ENCODE data around the gene MYBPC2. TPM values are rescaled to one million over a fixed set of nuclear protein-coding genes. Genes with fewer than 3 reads are reported as not detected.

The MYBPC2 gene
- total and polyA plus RNA-seq, 2 donors (not counting 3 experiments of a cell fraction or from before 2014, with no cell fraction given), result 0.03 TPM; not detected in 1

DNA sequence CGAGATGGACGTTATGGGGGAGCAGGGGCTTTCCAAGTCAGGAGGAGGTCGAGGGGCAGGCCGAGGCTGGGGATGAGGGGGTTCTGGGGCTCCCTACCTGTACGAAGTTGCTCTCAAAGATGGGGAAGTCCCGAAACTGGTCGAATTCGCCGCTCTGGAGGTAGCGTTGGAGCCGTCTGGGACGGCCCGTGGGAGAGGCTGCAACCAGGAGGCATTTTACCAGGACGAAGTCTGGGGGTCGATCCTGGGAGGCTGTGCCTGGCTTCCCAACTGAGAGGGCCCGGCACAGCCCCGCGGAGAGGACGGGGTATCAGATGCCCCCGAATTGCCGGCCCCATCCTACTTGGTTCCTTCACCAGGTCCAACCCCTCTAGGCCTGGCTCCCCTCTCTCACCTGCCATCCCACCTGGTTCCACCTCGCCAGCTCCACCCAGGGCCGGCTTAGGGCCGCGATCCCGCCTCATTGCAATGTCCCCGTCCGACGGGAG, 43.1 kb downstream of the MYBPC2 start:
- Histone ChIP-seq H3K79me2 (ENCODE audit: control insufficient read depth, insufficient read depth, low read length) (peaks cover 7% of the 10 kb centered on the region), H4K20me1 (replicated peaks; ENCODE audit: control insufficient read depth, extremely low read depth, insufficient read depth, low read length) (no peaks in the 10 kb centered on the region), H3K27ac (ENCODE audit: insufficient read depth, low read depth, low read length) (no peak overlapping the region), H3K36me3 (ENCODE audit: control insufficient read depth in 2 of 2, extremely low read depth in 1 of 2, insufficient read depth in 2 of 2, low read length in 2 of 2) (peaks cover 0 to 18% of the 10 kb centered on the region in 2 experiments), H3K9me3 (replicated peaks; ENCODE audit: control insufficient read depth, insufficient read depth, low read length) (no peaks in the 10 kb centered on the region), H3K27me3 (ENCODE audit: control insufficient read depth in 2 of 2, insufficient read depth in 2 of 2, low read length in 2 of 2) (no peaks in the 10 kb centered on the region), H3K9me1 (replicated peaks; ENCODE audit: control insufficient read depth, extremely low read depth, insufficient read depth, low read length) (no peaks in the 10 kb centered on the region), H3K4me3 (replicated peaks in 1 of 3; ENCODE audit: insufficient read depth in 1 of 3, low read depth in 1 of 3, low read length in 3 of 3) (no peak overlapping the region), H2AFZ (ENCODE audit: low read depth, low read length) (peak overlapping the region; percentile 20), H3K4me1 (ENCODE audit: control insufficient read depth, extremely low read depth, insufficient read depth, low read length) (peaks cover 7% of the 10 kb centered on the region), H3K4me2 (ENCODE audit: insufficient read depth, low read length) (no peak overlapping the region), H3K9ac (replicated peaks; ENCODE audit: extremely low read depth, insufficient read depth, low read length) (no peak overlapping the region)
- dilution Hi-C loops (cut with MboI; ENCODE audit: extremely low pct_ligation_motif_present, low sequenced_read_pairs) (no loop called here), intact Hi-C loops (cut with micrococcal nuclease) (loop anchor here (1.0 to 2.0 kb wide), 3 partner anchors 15 to 118 kb away; partner anchors contain the start of gene JOSD2)
- no TSS peak for BruUV-seq (replicated peaks)
- FAIRE-seq (no peak), DNase-seq (ENCODE audit: low read depth, low spot score) (no peak)
- CTCF ChIA-PET, result interaction anchor here (0.6 kb wide), 1 partner anchor 14 kb away, joined by 4 read pairs; no protein-coding TSS in a partner anchor
- POLR2A ChIA-PET, result no interaction called here
- TF ChIP-seq CTCF (IDR thresholded peaks at IDR 0.05; ENCODE audit: extremely low read depth in 1 of 2, insufficient read depth in 1 of 2, low read depth in 1 of 2, low read length in 2 of 2), result no peak

DNA sequence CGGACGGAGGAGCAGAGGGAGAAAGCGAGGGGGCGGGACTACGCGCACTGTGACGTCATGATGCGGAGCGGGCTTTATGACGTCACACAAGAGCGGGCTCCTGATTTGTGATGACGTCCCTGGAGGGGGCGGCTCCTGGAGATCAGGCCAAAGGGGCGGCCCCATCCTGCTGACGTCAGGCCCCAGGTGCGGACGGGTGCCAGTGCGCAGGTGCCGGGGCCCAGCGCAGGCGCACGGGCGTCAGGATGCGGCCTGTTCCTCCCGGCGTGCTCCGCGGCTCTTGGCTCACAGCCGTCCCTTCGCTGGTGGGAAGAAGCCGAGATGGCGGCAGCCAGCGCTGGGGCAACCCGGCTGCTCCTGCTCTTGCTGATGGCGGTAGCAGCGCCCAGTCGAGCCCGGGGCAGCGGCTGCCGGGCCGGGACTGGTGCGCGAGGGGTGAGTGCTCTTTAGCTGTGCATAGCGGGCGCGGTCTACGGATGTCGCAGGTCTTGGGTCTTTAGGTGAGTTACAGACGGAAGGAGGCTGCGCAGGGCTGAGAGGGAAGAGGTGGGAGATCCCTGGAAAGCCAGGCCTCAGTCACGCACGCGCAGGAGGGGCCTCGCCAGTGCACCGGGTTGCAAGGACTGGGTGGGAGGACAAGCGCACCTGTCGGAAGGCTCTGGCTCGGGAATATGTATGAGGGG, 43.7 kb downstream of the MYBPC2 start, which contains the start of the genes EMC10 and GARIN5A:
Gene EMC10, plus strand, starts transcription at position 284 of the 683 bp plus-strand sequence. Its CDS starts 38 bp downstream, at position 322.
Gene GARIN5A, minus strand, starts transcription at position 625 of the 683 bp plus-strand sequence. Its CDS starts 460 bp downstream, at position 165.
- peaks cover 0 to 23% of the 10 kb centered on the region in 2 experiments for H3K36me3 ChIP-seq (ENCODE audit: control insufficient read depth in 2 of 2, extremely low read depth in 1 of 2, insufficient read depth in 2 of 2, low read length in 2 of 2)
- no TSS peak for BruUV-seq (replicated peaks)
- peak within 1 kb of the TSS; percentile 66 for H3K4me2 ChIP-seq (ENCODE audit: insufficient read depth, low read length)
- no peaks in the 10 kb centered on the region for H4K20me1 ChIP-seq (replicated peaks; ENCODE audit: control insufficient read depth, extremely low read depth, insufficient read depth, low read length)
- peak; percentile 77 for TF ChIP-seq JUN (IDR thresholded peaks at IDR 0.05; ENCODE audit: borderline replicate concordance, insufficient read depth, insufficient read length, low read depth)
- no peak for TF ChIP-seq CTCF (IDR thresholded peaks at IDR 0.05; ENCODE audit: extremely low read depth in 1 of 2, insufficient read depth in 1 of 2, low read depth in 1 of 2, low read length in 2 of 2)
- TF ChIP-seq MAX (IDR thresholded peaks at IDR 0.05; ENCODE audit: insufficient read depth, insufficient read length), result peak; percentile 14
- peak; percentile 96 for TF ChIP-seq POLR2A (IDR thresholded peaks at IDR 0.05; ENCODE audit: low read depth, low read length)
- TF ChIP-seq MYC (IDR thresholded peaks at IDR 0.05; ENCODE audit: low read depth, low read length), result no peak
- no peak for TF ChIP-seq FOS (IDR thresholded peaks at IDR 0.05; ENCODE audit: borderline replicate concordance, insufficient read depth, low read length)
- no peak for TF ChIP-seq EZH2 (IDR thresholded peaks at IDR 0.05; ENCODE audit: borderline replicate concordance, low read depth, low read length, severe bottlenecking)
- peak; percentile 93 for TF ChIP-seq POLR2AphosphoS5 (IDR thresholded peaks at IDR 0.05; ENCODE audit: insufficient read depth, low read depth, low read length)
- no peak for TF ChIP-seq GATA2 (IDR thresholded peaks at IDR 0.05; ENCODE audit: insufficient read depth, insufficient read length, low read depth, low read length)
- peak within 1 kb of the TSS; percentile 84 to 98 (median 87) for H3K4me3 ChIP-seq (replicated peaks in 1 of 3; ENCODE audit: insufficient read depth in 1 of 3, low read depth in 1 of 3, low read length in 3 of 3)
- peak; percentile 94 for DNase-seq (ENCODE audit: low read depth, low spot score)
- H3K79me2 ChIP-seq (ENCODE audit: control insufficient read depth, insufficient read depth, low read length), result peaks cover 7% of the 10 kb centered on the region
- H3K9ac ChIP-seq (replicated peaks; ENCODE audit: extremely low read depth, insufficient read depth, low read length), result peak within 1 kb of the TSS; percentile 74
- peak within 1 kb of the TSS; percentile 48 for H3K27ac ChIP-seq (ENCODE audit: insufficient read depth, low read depth, low read length)
- intact Hi-C loops (cut with micrococcal nuclease) (loop anchor here (1.0 to 2.0 kb wide), 3 partner anchors 16 to 119 kb away; partner anchors contain the start of gene JOSD2), dilution Hi-C loops (cut with MboI; ENCODE audit: extremely low pct_ligation_motif_present, low sequenced_read_pairs) (no loop called here)
- ChIA-PET POLR2A (no interaction called here), CTCF (no interaction called here)
- H3K9me1 ChIP-seq (replicated peaks; ENCODE audit: control insufficient read depth, extremely low read depth, insufficient read depth, low read length), result no peaks in the 10 kb centered on the region
- peaks cover 7% of the 10 kb centered on the region for H3K4me1 ChIP-seq (ENCODE audit: control insufficient read depth, extremely low read depth, insufficient read depth, low read length)
- peak; percentile 90 for FAIRE-seq
- H2AFZ ChIP-seq (ENCODE audit: low read depth, low read length), result peak within 1 kb of the TSS; percentile 93
- H3K27me3 ChIP-seq (ENCODE audit: control insufficient read depth in 2 of 2, insufficient read depth in 2 of 2, low read length in 2 of 2), result no peaks in the 10 kb centered on the region
- no peaks in the 10 kb centered on the region for H3K9me3 ChIP-seq (replicated peaks; ENCODE audit: control insufficient read depth, insufficient read depth, low read length)
